Thoracic aorta (tissue), 2 donors: ENCODE data around the gene CAMKV. TPM values are rescaled to one million over a fixed set of nuclear protein-coding genes. Genes with fewer than 3 reads are reported as not detected.

Experiments used
- ATAC-seq: fragments of 150-250 bp; one replicate; pipeline ENCODE4 v1.8.0; 2017; ENCODE audit warnings: low read depth; ENCODE audit not compliant: insufficient number of reproducible peaks, low FRiP score
- DNase-seq: peaks from one replicate; pipeline ENCODE4 v3.0.0-alpha.2; 2020; ENCODE audit warnings: low spot score
- H3K27ac ChIP-seq, 2 donors: fragments of 200-600 bp; sonication (generic); 1 replicate in 1 of 2; 2 replicates in 1 of 2; pipeline ENCODE4 v1.5.1; 2016; ENCODE audit warnings: mild to moderate bottlenecking in 2 of 2, moderate library complexity in 2 of 2
- H3K27me3 ChIP-seq: fragments of 200-600 bp; sonication (generic); replicated peaks from 2 replicates; pipeline ENCODE4 v1.6.0; 2016; ENCODE audit warnings: mild to moderate bottlenecking; ENCODE audit not compliant: insufficient read depth
- H3K36me3 ChIP-seq: fragments of 200-600 bp; sonication (generic); one replicate; pipeline ENCODE4 v1.5.1; 2016
- H3K4me1 ChIP-seq, 2 donors: fragments of 200-600 bp; sonication (generic); 1 replicate in 1 of 2; 2 replicates in 1 of 2; pipeline versions ENCODE4 v1.5.1 to v1.6.0; 2016; ENCODE audit warnings: low read depth in 2 of 2, mild to moderate bottlenecking in 1 of 2; ENCODE audit not compliant: control insufficient read depth in 1 of 2
- H3K4me3 ChIP-seq: fragments of 200-600 bp; sonication (generic); 2 replicates; pipeline ENCODE4 v1.5.1; 2016; ENCODE audit warnings: mild to moderate bottlenecking
- H3K9me3 ChIP-seq: fragments of 200-600 bp; sonication (generic); 2 replicates; pipeline ENCODE4 v1.5.1; 2016
- total RNA-seq, 2 donors: library from RNA; depleted of rRNA; stranded (reverse); fragments of >200 nt; gene quantifications; one replicate each; pipeline versions ENCODE4 v1.1.0 to v1.2.3, GENCODE V29; 2016
- TF ChIP-seq, protein P1 (sequence below): fragments of 200-600 bp; sonication (generic); IDR thresholded peaks from one replicate; pipeline ENCODE4 v1.5.1; 2019; ENCODE audit warnings: antibody characterized with exemption

Gene CAMKV
- total RNA-seq, 2 donors from 2014 or later = not detected

DNA sequence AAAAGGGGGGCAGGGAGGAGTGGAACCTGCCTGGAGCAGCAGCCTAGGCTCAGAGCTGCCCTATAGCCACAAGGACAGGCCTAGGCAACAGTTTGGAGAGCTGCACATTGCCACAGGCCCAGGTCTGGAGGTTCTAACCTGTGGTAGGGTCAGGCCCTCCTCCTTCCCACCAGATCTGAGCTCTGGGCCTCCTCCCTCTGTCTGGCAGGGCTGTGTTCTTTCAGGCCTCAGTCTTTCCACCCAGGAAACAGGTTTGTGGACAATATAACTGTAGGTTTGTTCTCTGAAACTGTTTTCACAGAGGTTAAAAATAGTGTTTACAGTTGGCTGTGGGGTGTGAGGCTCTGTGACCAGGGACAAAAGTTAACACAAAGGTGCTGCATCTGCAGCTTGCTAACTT, 9.0 kb upstream of the CAMKV start:
- Histone ChIP-seq H3K36me3 (no peaks in the 10 kb centered on the region), H3K4me3 (no peak overlapping the region), H3K4me1 (no peaks in the 10 kb centered on the region), H3K27me3 (no peaks in the 10 kb centered on the region), H3K9me3 (no peaks in the 10 kb centered on the region), H3K27ac (no peak overlapping the region)
- DNase-seq (no peak), ATAC-seq (no peak)
- TF ChIP-seq, protein P1, sequence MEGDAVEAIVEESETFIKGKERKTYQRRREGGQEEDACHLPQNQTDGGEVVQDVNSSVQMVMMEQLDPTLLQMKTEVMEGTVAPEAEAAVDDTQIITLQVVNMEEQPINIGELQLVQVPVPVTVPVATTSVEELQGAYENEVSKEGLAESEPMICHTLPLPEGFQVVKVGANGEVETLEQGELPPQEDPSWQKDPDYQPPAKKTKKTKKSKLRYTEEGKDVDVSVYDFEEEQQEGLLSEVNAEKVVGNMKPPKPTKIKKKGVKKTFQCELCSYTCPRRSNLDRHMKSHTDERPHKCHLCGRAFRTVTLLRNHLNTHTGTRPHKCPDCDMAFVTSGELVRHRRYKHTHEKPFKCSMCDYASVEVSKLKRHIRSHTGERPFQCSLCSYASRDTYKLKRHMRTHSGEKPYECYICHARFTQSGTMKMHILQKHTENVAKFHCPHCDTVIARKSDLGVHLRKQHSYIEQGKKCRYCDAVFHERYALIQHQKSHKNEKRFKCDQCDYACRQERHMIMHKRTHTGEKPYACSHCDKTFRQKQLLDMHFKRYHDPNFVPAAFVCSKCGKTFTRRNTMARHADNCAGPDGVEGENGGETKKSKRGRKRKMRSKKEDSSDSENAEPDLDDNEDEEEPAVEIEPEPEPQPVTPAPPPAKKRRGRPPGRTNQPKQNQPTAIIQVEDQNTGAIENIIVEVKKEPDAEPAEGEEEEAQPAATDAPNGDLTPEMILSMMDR = no peak

DNA sequence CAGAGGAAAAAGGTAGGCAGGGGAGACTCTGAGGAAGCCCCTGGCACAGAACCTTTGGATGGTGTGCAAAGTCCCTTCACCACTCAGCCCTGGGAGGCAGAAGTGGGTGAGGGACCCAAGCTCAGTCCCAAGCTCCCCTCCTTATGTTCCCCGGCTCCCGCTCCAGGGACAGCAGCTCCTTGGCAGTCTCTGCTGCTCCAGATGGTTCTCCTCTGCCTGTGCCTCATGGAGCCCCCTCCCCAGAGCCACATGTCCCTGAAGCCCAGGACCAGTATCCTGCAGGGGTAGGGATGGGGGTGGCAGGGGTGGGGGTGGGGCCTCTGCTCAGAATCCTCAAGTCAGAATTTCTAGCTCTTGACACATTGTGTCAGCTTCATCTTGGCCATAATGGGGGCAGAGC, 8.0 kb upstream of the CAMKV start:
- ATAC-seq (no peak), DNase-seq (no peak)
- Histone ChIP-seq H3K9me3 (no peaks in the 10 kb centered on the region), H3K36me3 (no peaks in the 10 kb centered on the region), H3K27me3 (no peaks in the 10 kb centered on the region), H3K27ac (no peak overlapping the region), H3K4me3 (no peak overlapping the region), H3K4me1 (no peaks in the 10 kb centered on the region)
- TF ChIP-seq, protein P1 = no peak

DNA sequence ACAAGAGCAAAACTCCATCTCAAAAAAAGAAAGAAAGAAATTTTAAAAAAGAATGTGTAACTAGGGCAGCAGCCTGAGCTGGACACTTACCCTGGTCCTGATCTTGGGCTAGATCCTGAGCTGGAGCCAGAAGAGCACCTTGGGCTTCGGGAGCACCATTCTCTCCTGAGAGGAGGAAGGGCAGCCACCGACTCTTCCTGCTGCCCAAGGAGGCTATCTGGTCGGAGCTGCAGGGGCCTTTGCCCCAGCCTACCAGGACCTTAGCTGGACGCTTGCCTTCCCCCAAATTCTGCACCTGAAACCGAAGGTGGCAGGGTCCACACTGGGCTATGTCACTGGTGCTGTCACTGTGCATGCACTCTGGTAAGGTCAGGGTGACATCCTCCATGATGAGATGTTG, 6.9 kb upstream of the CAMKV start:
- TF ChIP-seq, protein P1 = no peak
- Histone ChIP-seq H3K36me3 (no peaks in the 10 kb centered on the region), H3K9me3 (no peaks in the 10 kb centered on the region), H3K27me3 (no peaks in the 10 kb centered on the region), H3K4me3 (no peak overlapping the region), H3K27ac (no peak overlapping the region), H3K4me1 (no peaks in the 10 kb centered on the region)
- ATAC-seq (no peak), DNase-seq (no peak)

DNA sequence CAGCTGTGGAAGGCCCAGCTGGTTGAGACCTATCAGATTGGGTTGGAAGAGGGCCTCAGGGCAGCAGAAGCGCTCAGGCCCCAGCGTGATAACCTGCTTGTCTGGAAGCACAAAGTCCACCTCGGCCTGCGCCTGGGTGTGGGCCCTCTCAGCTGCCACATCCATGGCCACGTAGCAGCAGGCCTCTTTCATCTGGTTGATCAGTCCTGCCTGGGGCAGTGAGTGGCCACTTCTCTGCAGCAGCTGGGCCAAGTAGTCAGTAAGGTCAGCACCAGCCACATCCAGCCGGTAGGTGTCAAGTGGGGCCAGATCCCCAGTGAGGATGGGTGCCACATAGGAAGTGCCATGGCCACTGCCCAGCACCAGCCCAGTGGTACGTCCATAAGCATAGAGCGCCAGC, 3.9 kb upstream of the CAMKV start:
- DNase-seq (no peak), ATAC-seq (no peak)
- Histone ChIP-seq H3K27me3 (peaks cover 13% of the 10 kb centered on the region), H3K27ac (no peak overlapping the region), H3K36me3 (no peaks in the 10 kb centered on the region), H3K4me1 (peaks cover 10 to 12% of the 10 kb centered on the region in 2 donors), H3K4me3 (no peak overlapping the region), H3K9me3 (no peaks in the 10 kb centered on the region)
- TF ChIP-seq, protein P1 = no peak

DNA sequence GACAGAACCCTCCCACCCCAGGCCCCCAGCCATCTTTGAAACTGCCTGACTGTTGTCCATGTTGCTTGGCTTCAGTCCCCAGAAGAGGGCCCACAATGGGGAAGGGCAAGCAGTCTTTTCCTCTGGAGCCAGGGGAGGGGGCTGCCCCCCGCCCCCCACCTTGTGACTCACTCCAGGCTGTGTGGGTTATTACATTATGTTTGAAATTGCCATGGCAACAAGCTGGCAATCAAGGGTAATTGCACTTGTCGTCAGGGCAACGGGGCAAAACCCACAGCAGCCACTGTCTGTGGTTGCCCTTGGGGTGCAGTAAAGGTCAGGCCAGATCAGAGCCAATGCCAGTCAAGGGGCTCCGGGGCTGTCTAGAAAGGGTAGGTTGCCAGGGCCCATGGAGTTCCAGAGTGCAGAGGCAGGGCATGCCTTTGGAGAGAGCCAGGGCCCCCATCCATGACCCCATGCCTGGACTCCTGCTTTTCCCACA, 3.1 kb upstream of the CAMKV start:
- TF ChIP-seq, protein P1 = no peak
- H3K36me3 ChIP-seq = no peaks in the 10 kb centered on the region
- ATAC-seq = no peak
- H3K9me3 ChIP-seq = no peaks in the 10 kb centered on the region
- H3K27ac ChIP-seq = no peak overlapping the region
- no peak for DNase-seq
- no peak overlapping the region for H3K4me3 ChIP-seq
- peaks cover 10 to 12% of the 10 kb centered on the region in 2 donors for H3K4me1 ChIP-seq
- H3K27me3 ChIP-seq = peaks cover 20% of the 10 kb centered on the region
